Retina (tissue), 1 donor: ENCODE data around the gene L3MBTL3.
"Not testable (repeated sequence)": the region's sequence is repeated elsewhere in the genome, so short reads cannot be mapped to it uniquely, and the experiment has no call there.

Source experiments
- DNase-seq: peaks from one replicate; pipeline ENCODE4 v3.0.0-alpha.2; 2016

The L3MBTL3 gene

DNA sequence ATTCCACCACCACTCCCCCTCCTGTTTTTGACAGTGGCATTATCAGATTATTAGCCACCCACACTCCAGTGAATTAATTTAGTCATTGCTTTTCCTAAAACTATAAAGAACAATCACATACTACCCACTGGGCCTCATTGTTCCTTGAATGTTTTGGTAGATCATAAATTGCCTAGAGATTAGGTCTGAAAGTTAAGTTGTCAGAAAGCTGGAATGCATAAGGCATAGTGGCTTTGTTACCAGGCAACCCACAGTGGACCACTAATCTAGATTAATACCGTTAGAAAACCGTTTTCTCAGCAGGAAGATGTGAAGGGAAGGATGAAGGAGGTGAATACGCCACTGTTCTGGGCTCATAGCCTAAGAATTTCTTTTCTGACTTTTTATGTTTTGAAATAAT, 128.7 kb downstream of the L3MBTL3 start:
- no peak for DNase-seq

DNA sequence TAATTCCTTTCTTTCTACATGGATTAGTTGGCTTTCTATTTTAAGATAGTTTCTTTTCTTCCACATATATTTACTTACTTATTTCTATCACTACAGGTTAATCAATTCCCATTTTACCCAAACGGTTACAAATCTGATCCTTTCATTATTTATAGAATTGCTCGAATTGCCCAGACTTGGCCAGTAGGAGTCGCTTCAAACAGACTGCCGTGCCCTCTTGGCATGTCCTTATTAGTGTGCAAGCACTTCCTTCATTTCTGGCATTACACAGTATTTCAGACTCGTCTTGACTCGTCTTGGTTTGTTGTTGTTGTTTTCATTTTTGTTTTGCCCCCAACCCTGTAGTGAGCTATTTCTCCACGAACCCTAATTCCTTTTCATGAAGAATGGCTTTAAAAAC, 129.8 kb downstream of the L3MBTL3 start:
- no peak for DNase-seq

DNA sequence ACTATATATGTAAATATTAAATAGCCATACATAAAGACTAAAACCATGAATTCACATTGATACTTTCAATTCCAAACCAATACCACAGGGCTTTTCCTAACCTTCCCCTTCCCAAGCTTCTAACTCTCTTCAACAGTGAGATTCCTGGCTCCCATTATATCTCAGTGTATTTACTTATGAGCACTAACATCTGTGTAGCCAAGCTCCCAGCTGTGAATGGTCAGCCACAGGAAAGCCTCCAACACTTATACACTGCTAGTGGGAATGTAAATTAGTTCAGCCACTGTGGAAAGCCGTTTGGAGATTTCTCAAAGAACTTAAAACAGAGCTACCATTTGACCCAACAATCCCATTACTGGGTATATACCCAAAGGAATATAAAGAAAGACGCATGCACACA, 130.6 kb downstream of the L3MBTL3 start:
- not testable (repeated sequence) for DNase-seq

DNA sequence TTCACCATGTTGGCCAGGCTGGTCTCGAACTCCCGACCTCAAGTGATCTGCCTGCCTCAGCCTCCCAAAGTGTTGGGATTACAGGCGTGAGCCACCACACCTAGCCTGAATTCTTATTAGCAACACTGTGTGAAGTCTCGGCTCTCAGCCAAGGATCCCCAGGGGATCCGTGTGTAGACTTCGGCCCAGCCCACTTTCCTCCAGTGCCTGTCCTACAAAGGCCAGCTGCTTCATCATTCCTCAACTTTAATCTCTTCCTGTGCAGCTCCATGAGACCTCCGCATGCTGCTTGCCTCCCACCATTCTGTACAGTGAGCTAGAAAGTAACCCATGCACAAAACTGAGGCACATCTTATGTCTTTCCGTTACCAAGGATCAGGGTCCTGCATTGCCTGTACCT, 132.5 kb downstream of the L3MBTL3 start:
- no peak for DNase-seq

DNA sequence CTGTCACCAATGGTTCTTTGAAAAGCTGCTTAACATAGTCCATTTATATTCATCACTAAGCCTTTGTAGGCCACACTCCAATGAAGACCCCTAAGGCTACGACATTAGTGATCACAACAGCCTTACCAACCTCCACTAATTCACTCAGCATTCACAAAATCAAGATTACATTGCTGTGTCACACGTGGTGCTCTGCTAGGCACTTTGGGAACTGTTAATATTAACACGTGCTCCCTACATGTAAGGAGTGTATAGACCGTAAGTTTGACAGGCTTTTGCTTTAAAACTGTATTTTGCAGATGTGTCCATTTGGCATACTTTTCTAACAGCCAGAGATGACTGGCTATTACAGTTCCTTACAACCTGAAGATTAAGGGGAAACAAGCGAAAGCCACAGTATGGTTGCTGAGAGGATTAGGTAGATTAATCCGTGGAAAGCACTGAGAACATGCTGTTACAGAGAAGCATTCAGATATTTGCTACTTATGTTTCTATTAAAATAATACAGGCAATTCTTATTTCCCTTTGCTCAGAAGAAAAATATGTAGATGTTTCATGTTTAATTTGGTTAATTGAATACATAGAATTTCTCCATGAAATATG, 134.6 kb downstream of the L3MBTL3 start:
- no peak for DNase-seq

DNA sequence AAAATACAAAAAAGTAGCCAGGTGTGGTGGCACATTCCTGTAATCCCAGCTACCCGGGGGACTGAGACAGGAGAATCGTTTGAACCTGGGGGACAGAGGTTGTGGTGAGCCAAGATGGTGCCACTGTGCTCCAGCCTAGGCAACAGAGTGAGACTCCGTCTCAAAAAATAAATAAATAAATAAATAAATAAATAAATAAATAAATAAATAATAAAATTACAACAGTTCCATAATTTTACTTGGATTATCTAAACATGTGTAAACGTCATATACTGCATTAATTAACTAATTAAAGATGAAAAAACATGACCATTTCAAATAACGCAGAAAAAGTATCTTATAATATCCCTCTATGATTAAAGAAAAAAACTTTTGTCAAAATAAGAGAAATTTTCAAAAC, 138.5 kb downstream of the L3MBTL3 start:
- DNase-seq: no peak

DNA sequence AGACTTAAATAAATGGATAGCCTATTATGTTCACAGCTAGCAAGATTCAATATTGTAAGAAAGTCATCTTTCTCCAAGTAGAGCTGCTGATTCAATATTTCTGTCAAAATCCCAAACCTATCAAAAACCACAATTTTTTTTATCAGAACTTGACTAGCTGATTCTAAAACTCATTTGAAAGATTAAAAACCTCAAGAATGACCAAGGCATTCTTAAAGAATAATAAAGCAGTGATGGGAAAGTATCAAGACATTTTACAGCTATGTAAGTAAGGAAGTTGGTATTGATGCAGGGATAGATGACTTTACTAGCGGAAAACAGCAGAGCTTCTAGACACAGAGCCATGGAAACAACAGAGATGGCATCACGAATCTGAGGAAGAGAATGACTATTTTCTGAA, 139.7 kb downstream of the L3MBTL3 start:
- no peak for DNase-seq

DNA sequence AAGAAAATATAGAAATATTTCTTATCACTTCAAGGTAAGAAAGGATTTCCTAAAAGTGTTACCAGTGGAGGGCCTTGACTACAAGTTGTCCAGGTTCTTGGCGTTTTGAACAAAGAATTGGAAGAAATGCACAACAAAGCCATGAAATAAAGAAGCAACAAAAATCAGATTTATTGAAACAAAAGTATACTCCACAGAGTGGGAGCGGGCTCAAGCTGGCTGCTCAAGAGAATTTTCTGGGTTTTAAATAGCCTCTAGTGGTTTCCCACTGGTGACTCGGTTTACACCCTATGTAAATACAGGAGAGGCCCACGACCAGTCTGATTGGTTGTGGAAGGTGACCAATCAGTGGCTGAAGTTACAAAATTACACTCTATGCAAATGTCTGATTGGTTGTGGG, 140.2 kb downstream of the L3MBTL3 start:
- no peak for DNase-seq

DNA sequence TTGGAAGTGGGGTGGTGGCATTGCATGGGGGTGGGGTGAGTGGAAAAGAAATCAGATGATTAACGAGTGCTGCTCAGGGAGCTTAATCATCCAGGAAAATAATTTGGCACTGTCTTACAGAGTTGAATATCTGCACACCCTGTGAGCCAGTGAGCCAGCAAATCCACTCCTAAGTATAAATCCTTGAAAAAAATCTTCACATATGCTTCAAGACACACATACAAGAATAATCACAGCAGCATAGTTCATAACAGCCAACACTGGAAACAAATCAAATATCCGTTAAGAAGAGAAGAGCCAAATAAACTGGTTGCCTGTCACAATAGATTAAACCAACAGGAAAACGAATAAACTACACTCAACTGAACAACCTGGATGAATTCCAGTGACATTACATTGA, 141.6 kb downstream of the L3MBTL3 start:
- DNase-seq: peak; percentile 47

DNA sequence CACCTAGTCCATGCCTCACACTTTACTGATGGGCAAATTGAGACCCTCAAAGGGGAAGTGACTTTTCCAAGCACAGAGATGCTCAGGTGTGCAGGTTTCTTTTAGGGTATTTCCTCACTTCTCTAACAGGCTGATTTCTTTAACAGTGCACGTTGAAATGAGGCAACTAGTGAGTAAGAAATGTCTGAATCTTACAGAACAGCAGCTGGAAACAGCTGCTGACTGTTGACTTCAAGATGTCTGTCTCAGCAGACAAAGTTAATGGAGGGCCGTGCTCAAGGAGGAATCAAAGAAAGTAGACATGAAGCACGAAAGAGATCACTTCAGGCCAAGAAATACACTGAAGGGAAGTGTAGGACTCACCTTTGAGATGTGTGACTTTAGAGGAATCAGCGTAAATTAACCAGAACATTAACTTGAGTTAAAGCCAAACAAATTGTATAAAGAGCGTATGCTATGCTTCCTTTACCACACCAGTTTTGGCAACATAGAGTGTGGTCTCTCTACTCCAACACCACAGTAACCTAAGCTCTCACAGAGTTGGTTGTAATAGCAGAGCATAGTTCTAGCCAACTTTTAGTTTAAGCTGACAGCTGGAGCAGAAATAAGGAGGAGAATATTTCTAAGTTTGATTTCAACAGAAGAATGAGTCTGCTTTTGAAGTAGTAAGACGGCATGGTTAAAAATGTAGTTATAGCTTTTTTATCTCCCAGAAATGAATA, 143.5 kb downstream of the L3MBTL3 start:
- DNase-seq: no peak

DNA sequence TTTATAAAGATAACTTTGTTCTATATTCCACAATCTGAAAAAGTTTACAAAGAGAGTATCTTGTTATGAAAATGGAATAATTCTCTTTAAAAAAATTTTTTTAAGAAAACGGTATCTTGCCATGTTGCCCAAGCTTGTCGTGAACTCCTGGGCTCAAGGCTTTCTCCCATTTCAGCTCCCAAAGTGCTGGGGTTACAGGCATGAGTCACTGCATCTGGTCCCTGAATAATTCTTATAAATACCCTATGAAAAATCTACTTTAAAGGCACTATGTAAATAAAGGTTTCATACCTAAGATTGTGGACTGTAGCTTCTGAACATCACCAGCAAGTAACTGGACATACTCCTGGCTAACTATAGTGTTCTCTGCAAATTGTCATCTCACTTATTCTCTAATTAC, 144.0 kb downstream of the L3MBTL3 start:
- DNase-seq: no peak

DNA sequence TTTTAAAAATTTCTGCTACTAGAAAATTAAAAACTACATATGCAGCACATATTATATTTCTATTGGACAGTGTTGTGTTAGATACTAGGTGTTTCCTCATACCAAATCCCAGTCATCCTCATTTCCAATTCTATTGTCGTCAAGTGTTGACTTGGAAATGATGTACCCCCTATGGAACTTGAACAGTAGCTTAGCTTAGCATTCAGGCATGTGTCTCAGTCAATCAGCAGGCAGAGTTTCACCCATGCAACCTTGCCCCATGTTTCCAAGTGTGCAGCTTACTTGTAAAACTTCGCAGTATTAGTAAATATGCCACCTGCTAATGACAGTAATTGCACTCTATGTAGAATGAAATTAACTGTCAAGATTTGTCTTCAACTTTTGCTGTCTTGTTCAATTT, 144.9 kb downstream of the L3MBTL3 start:
- DNase-seq: no peak

DNA sequence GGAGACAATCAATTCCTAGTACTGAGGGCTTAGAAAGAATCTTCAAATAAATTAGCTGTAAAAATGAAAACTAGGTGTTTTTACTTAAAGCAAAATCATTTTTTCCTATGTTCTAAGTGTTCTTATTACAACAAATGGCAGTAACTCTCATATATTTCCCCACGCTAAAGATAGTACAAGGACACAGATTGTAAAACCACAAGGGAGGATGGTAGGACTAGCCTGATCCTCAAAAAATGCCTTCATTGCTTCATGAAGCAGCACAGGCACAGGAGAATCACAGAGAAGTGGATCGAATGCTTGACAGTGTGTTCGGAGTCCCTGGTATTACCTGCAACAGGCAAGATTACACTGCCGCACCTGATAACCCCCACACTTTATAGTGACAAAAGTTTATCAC, 145.9 kb downstream of the L3MBTL3 start:
- no peak for DNase-seq

DNA sequence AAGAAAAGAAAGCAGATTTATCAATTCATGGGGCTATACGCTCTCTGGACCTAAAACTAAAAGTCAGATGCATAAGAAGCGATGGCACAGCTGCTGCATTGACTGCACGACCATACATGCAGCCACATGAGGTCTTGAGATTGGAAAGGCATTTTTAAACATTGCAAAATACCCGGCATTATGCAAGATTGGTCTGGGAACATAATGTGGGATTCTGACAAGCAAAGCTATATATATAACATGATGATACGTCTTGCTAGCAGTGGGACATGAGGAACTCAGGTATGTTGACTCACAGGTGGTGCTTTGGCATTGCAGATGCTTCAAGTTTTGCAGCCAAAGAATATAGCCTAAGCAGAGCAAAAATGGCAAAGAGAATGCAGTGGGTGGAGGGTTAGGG, 149.3 kb downstream of the L3MBTL3 start:
- DNase-seq: no peak

DNA sequence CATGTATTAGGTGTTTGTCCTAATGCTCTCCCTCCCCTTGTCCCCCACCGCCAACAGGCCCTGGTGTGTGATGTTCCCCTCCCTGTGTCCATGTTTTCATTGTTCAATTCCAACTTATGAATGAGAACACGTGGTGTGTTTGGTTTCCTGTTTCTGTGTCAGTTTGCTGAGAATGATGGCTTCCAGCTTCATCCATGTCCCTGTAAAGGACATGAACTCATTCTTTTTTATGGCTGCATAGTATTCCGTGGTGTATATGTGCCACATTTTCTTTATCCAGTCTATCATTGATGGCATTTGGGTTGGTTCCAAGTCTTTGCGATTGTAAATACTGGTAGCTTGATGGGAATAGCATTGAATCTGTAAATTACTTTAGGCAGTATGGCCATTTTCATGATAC, 151.8 kb downstream of the L3MBTL3 start:
- DNase-seq: not testable (repeated sequence)

DNA sequence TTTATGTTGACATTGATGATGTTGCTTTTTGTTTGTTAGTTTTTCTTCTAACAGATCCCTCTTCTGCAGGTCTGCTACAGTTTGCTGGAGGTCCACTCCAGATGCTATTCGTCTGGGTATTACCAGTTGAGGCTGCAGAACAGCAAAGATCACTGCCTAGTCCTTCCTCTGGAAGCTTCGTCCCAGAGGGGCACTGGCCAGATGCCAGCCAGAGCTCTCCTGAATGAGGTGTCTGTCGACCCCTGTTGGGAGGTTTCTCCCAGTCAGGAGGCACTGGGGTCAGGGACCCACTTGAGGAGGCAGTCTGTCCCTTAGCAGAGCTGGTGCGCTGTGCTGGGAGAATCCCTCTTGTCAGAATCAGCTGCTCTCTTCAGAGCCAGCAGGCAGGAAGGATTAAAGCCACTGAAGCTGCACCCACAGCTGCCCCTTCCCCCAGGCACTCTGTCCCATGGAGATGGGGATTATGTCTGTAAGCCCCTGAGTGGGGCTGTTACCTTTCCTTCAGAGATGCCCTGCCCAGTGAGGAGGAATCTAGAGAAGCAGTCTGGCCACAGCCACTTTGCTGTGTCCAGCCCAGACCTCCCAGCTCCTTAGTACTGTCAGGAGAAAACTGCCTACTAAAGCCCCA, 155.1 kb downstream of the L3MBTL3 start:
- not testable (repeated sequence) for DNase-seq

DNA sequence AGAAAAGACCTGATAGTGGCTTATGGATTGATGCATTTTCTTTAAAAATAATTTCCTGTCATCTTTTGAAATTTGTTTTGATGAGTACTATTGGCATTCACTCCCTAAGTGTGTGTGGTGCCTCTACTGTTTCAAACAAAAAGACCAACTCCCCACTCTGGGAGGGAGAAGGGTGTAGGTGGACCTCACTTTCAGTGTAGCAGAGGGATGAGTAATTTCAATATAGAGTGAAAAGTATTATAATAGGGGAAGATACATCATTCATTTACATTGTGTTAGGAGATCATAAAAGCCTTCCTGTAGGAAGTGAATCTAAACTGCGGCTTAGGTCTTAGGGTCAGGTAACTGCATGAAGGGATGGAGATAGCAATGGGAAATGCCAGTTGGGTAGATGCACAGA, 158.0 kb downstream of the L3MBTL3 start:
- DNase-seq: no peak

DNA sequence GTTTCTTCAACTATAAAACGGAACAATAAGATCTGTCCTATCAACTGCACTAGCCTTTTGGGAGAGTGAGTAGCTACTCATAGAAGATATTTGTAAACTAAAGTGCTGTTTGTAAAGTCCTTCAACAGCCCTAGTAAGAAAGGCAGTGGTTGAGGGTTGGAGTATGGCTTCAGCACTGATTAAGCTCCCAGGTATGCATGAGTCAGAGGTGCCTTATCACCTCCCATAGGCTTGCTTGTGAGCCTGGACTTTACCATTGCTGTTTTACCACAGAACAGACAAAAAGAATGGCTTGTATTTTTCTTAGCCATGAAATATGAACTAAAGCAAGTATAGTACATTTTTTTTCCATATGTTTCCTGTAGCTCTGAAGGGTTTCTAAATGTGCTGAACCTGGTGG, 160.3 kb downstream of the L3MBTL3 start:
- DNase-seq: no peak

DNA sequence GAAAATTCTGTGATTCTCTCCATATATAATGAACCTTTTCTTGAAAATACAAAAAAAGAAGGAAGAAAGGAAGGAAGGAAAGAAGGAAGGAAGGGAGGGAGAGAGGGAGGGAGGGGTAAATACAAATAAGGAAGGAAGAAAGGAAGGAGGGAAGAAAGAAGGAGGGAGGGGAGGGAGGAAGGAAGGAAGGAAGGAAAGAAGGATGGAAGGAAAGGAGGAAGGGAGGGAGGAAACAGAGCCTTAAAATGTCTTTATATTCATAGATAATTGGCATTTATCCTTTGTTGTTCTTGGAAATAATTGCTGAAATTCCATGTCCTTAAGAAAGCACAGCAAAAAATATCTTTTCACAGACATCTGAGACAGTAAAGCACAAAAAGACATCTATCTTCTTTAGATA, 164.1 kb downstream of the L3MBTL3 start:
- DNase-seq: no peak

DNA sequence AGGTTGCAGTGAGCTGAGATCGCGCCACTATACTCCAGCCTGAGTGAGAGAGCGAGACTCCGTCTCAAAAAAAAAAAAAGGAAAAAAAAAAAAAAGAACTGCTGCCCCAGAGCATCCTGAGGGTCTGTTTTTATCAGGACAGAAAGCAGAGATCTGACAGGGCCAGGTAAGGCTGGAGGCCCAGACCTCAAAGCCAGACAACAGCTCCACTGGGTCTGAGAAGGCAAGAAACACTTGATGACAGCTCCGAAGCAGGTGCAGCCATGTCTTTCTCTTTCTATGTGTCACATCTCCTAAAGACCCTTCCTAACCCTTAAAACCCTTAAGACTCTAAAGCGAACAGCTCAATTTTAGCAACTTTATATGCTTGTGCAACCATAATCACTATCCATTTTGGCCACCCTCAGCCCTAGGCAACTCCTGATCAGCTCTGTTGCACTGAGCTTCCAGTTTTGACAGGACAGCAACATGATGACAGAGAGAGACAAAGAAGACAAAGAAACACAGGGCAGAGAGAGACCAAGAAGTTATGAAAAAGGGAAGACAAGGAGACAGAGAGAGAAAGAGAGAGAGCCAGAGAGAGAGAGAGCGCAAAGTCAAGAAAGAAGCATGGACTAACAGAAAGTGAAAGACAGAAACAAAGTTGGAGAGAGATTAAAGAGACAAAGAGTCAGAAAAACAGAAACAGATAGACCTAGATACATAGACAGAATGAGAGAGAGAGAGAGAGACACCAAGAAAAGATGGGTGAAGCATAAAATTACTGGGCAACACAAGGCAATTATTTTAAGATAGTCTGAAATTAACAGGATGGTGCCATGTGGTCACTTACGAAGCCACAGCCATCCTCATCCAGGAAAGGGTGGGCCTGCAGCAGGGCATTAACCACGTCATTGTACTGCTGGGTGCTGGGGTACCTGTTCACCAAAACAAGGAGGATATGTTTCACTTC, 165.2 kb downstream of the L3MBTL3 start:
- DNase-seq: no peak

DNA sequence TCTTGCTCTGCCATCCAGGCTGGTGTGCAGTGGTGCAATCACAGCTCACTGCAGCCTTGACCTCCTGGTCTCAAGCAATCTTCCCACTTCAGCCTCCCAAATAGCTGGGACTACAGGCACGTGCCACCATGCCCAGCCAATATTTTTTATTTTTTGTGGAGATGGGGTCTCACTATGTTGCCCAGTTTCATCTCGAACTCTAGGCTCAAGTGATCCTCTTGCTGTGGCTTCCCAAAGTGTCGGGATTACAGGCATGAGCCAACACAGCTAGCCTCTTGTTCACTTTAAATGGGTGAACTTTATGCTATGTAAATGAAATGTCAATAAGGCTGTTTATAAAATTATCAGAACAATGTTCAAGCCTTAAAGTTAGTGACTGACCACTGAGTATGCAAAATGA, 167.3 kb downstream of the L3MBTL3 start:
- no peak for DNase-seq

DNA sequence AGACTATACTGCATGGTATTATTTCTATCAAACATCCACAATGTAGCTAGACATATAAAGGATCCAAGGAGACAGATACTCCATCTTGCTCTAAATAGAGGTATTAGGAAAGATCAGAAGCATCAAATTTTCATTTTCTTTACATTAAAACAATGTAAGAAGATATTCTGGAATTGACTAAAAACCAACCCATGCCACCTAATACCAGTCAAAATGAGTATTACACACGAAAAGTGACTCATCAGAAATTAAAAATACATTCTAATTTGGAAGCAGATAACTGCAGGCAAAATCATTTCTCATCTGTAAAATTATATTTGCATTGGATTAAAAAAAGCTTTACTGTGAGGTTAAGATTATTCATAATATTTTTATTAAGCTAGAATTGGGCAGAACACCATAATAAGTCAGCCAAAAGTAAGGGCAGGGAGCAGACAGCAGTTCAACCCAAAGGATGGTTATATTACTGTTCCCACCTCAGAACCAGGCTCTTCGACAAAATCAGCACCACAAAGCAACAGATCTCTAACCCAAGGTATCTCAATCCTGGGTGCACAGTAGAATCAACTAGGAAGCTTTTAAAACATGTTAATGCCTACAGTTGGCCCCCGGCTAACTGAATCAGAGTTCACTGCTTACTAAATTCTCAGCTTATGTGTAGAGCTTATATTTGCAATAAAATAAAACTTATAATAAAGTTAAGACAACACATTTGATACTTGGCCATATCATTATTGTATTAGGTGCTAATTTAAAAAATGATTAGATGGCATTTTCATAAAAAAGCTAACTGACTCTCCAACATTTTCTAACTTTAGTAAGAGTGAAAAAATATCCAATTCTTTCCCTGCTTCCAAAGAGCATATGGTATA, 169.2 kb downstream of the L3MBTL3 start:
- DNase-seq: no peak
